GM12891 (cell line): ENCODE data around the gene SLC25A46.

Source experiments
- PAX5 ChIP-seq: IDR thresholded peaks from 2 replicates; pipeline ENCODE4 v1.6.1; 2011; ENCODE audit warnings: low read length, moderate library complexity, mild to moderate bottlenecking; ENCODE audit not compliant: insufficient read depth, severe bottlenecking
- POLR2A ChIP-seq: IDR thresholded peaks from 2 replicates; pipeline ENCODE4 v1.6.1; 2011; ENCODE audit warnings: low read depth, low read length, control low read depth
- POLR2AphosphoS5 ChIP-seq: IDR thresholded peaks from 2 replicates; pipeline ENCODE4 v1.6.1; 2011; ENCODE audit warnings: low read depth, low read length, control low read depth
- SPI1 ChIP-seq: IDR thresholded peaks from 2 replicates; pipeline ENCODE4 v1.6.1; 2011; ENCODE audit warnings: low read depth, low read length, control low read depth
- TAF1 ChIP-seq: IDR thresholded peaks from 2 replicates; pipeline ENCODE4 v1.6.1; 2011; ENCODE audit warnings: low read depth, low read length, control low read depth

DNA sequence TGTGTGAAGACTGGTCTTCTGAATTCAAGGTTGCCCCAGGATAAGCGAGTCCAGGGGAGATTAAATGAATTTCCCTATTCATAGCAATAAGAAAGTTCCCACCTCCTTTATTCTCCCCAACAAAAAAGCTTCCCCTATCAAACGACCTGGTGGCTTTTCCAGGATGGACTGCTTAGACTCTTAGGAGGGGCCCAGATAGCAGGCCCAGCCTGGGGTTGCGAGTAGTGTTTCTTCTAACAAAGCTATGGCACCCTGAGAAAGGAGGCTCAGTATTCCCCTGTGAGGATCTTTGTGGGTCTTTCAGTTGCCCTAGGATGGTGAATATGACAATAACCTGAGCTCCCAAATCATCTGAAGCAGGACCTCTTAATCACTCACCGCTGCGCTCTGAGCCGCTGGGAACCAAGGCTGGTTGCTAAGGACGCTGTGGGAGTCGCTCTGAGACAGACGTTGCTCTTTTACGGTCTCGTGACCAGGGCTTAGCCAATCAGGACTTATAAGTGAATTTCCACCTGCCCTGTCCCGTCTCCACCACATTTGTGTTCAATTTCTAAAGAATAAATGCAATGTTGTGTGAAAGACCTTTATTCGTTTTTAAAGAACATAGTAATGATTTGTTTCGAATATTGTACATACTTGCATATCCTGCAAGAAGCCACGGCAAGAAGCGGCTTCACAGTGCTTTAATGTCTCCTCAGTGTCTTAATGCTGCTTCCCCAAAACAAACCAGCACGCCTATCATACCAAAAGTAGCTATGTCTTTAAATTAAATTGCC lies 12.4 kb upstream of the SLC25A46 start, which contains the start of gene TMEM232:
- TF ChIP-seq TAF1 (no peak), POLR2AphosphoS5 (no peak), POLR2A (no peak), SPI1 (no peak), PAX5 (no peak)
